Gastroesophageal sphincter (tissue), 4 donors: ENCODE data around the gene AGXT2. TPM values are rescaled to one million over a fixed set of nuclear protein-coding genes. Genes with fewer than 3 reads are reported as not detected.

Experiments used
- ATAC-seq: fragments of 150-250 bp; one replicate; pipeline ENCODE4 v1.9.1; 2016; ENCODE audit warnings: mild to moderate bottlenecking, moderate library complexity
- H3K27ac ChIP-seq, 4 donors: fragments of 200-600 bp; sonication (generic) in 3 of 4; 1 replicate in 3 of 4; 2 replicates in 1 of 4; pipeline ENCODE4 v1.5.1; 2016 to 2019
- H3K27me3 ChIP-seq: fragments of 200-600 bp; sonication (generic); one replicate; pipeline ENCODE4 v1.5.1; 2019
- H3K36me3 ChIP-seq, 2 donors: fragments of 200-600 bp; sonication (generic); one replicate each; pipeline ENCODE4 v1.5.1; 2019; ENCODE audit warnings: control low read depth in 1 of 2
- H3K4me1 ChIP-seq, 3 donors: fragments of 200-600 bp; sonication (generic); 1 replicate in 2 of 3; 2 replicates in 1 of 3; pipeline ENCODE4 v1.5.1; 2016 to 2019; ENCODE audit warnings: control low read depth in 2 of 3
- H3K4me3 ChIP-seq, 2 donors: fragments of 200-600 bp; sonication (generic); one replicate each; pipeline ENCODE4 v1.5.1; 2019; ENCODE audit warnings: mild to moderate bottlenecking in 1 of 2, moderate library complexity in 1 of 2
- H3K9me3 ChIP-seq, 3 donors: fragments of 200-600 bp; sonication (generic); one replicate each; pipeline ENCODE4 v1.5.1; 2017 to 2019; ENCODE audit warnings: control low read depth in 2 of 3
- EP300 ChIP-seq: sonication (generic); formaldehyde crosslinking; IDR thresholded peaks from one replicate; pipeline ENCODE4 v1.6.1; 2017; ENCODE audit warnings: antibody characterized with exemption, mild to moderate bottlenecking
- POLR2A ChIP-seq, 2 donors: fragments of 450-650 bp; IDR thresholded peaks; one replicate each; pipeline ENCODE4 v1.6.1; 2017; ENCODE audit warnings: antibody characterized with exemption in 2 of 2, mild to moderate bottlenecking in 2 of 2, moderate library complexity in 1 of 2
- POLR2AphosphoS5 ChIP-seq: sonication (generic); formaldehyde crosslinking; IDR thresholded peaks from one replicate; pipeline ENCODE4 v1.6.1; 2017; ENCODE audit warnings: antibody characterized with exemption
- WGBS, 2 donors: methylation state at CpG; one replicate each; pipeline ENCODE4 v1.1.5; 2018; ENCODE audit warnings: low coverage in 1 of 2; 5-methylcytosine and 5-hydroxymethylcytosine counted together
- total RNA-seq, 4 donors: library from RNA; depleted of rRNA; stranded (reverse); fragments of >200 nt; gene quantifications; one replicate each; pipeline ENCODE4 v1.1.0, GENCODE V29; 2016
- TF ChIP-seq, protein P1 (sequence below), 4 experiments: fragments of 200-600 bp in 2 of 4; fragments of 450-650 bp in 2 of 4; sonication (generic) in 1 of 4; IDR thresholded peaks; one replicate each; pipeline ENCODE4 v1.5.1; 2017 to 2019; ENCODE audit warnings: antibody characterized with exemption in 4 of 4, mild to moderate bottlenecking in 2 of 4, moderate library complexity in 2 of 4

Gene AGXT2
- total RNA-seq, 4 donors from 2014 or later = not detected

DNA sequence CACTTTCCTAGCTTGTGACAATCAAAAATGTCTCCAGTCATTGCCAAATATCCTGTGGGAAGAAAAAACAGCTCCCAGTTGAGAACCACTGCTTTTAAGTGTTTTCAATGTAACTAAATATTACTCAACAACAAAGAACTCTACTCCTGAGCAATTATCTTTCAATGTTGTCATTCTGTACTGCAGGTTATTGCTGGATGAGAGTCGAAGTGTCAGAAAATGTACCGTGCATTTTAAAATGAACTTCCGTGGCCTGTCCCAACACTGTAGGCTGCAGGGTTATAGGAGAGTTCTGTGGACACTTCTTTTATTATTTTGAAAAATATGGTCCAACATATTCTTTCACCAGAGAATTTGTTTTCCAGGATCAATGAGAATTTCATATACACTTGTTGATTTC, 34.8 kb upstream of the AGXT2 start:
- H3K9me3 ChIP-seq = no peaks in the 10 kb centered on the region
- ATAC-seq = no peak
- no peak overlapping the region for H3K27ac ChIP-seq
- TF ChIP-seq POLR2AphosphoS5 = no peak
- no peak for TF ChIP-seq EP300
- TF ChIP-seq POLR2A (IDR thresholded peaks at IDR 0.05) = no peak
- TF ChIP-seq, protein P1, sequence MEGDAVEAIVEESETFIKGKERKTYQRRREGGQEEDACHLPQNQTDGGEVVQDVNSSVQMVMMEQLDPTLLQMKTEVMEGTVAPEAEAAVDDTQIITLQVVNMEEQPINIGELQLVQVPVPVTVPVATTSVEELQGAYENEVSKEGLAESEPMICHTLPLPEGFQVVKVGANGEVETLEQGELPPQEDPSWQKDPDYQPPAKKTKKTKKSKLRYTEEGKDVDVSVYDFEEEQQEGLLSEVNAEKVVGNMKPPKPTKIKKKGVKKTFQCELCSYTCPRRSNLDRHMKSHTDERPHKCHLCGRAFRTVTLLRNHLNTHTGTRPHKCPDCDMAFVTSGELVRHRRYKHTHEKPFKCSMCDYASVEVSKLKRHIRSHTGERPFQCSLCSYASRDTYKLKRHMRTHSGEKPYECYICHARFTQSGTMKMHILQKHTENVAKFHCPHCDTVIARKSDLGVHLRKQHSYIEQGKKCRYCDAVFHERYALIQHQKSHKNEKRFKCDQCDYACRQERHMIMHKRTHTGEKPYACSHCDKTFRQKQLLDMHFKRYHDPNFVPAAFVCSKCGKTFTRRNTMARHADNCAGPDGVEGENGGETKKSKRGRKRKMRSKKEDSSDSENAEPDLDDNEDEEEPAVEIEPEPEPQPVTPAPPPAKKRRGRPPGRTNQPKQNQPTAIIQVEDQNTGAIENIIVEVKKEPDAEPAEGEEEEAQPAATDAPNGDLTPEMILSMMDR (IDR thresholded peaks at IDR 0.05) = no peak
- no peaks in the 10 kb centered on the region for H3K4me1 ChIP-seq
- H3K4me3 ChIP-seq = no peak overlapping the region
- no peaks in the 10 kb centered on the region for H3K27me3 ChIP-seq
- WGBS, 2 donors = 88 to 91% methylated on average over 3 of the region's 3 CpGs
- no peaks in the 10 kb centered on the region for H3K36me3 ChIP-seq

GRCh38 chr5:35081134-35081533, 33.4 kb upstream of the AGXT2 start:
- Histone ChIP-seq H3K4me1 (no peaks in the 10 kb centered on the region), H3K27ac (no peak overlapping the region), H3K9me3 (peaks cover 0 to 6% (median 0%) of the 10 kb centered on the region in 3 donors), H3K36me3 (no peaks in the 10 kb centered on the region), H3K4me3 (no peak overlapping the region), H3K27me3 (no peaks in the 10 kb centered on the region)
- WGBS, 2 donors = 78 to 100% methylated on average over 1 to 6 of the region's 6 CpGs
- no peak for ATAC-seq
- TF ChIP-seq POLR2AphosphoS5 = no peak
- TF ChIP-seq EP300 = no peak
- TF ChIP-seq POLR2A (IDR thresholded peaks at IDR 0.05) = no peak
- TF ChIP-seq, protein P1 (IDR thresholded peaks at IDR 0.05) = no peak

GRCh38 chr5:35073160-35073559, 25.4 kb upstream of the AGXT2 start:
- H3K27me3 ChIP-seq = no peaks in the 10 kb centered on the region
- no peaks in the 10 kb centered on the region for H3K4me1 ChIP-seq
- no peak overlapping the region for H3K27ac ChIP-seq
- no peaks in the 10 kb centered on the region for H3K36me3 ChIP-seq
- no peak for ATAC-seq
- H3K9me3 ChIP-seq = peaks cover 0 to 17% (median 0%) of the 10 kb centered on the region in 3 donors
- no peak for TF ChIP-seq EP300
- TF ChIP-seq, protein P1 (IDR thresholded peaks at IDR 0.05) = no peak
- no peak for TF ChIP-seq POLR2AphosphoS5
- TF ChIP-seq POLR2A (IDR thresholded peaks at IDR 0.05) = no peak
- 80 to 84% methylated on average over 3 to 4 of the region's 4 CpGs for WGBS, 2 donors
- no peak overlapping the region for H3K4me3 ChIP-seq

GRCh38 chr5:35069188-35069587, 21.4 kb upstream of the AGXT2 start:
- TF ChIP-seq POLR2AphosphoS5 (no peak), POLR2A (IDR thresholded peaks at IDR 0.05) (no peak), EP300 (no peak)
- TF ChIP-seq, protein P1 (IDR thresholded peaks at IDR 0.05) = no peak
- WGBS, 2 donors = 91% methylated on average over 1 of the region's 1 CpG; no CpG with 5 or more reads in 1 of the 2 donors
- no peaks in the 10 kb centered on the region for H3K36me3 ChIP-seq
- no peak for ATAC-seq
- no peaks in the 10 kb centered on the region for H3K4me1 ChIP-seq
- peaks cover 0 to 9% (median 0%) of the 10 kb centered on the region in 3 donors for H3K9me3 ChIP-seq
- H3K4me3 ChIP-seq = no peak overlapping the region
- H3K27me3 ChIP-seq = no peaks in the 10 kb centered on the region
- H3K27ac ChIP-seq = no peak overlapping the region

- no peak for ATAC-seq
- H3K27me3 ChIP-seq = no peaks in the 10 kb centered on the region
- no peak overlapping the region for H3K4me3 ChIP-seq
- H3K27ac ChIP-seq = no peak overlapping the region
- 81 to 86% methylated on average over 2 of the region's 2 CpGs for WGBS, 2 donors
- TF ChIP-seq POLR2A (IDR thresholded peaks at IDR 0.05) = no peak
- TF ChIP-seq EP300 = no peak
- no peak for TF ChIP-seq POLR2AphosphoS5
- TF ChIP-seq, protein P1 (IDR thresholded peaks at IDR 0.05) = no peak
- no peaks in the 10 kb centered on the region for H3K36me3 ChIP-seq
- peaks cover 0 to 11% (median 1%) of the 10 kb centered on the region in 3 donors for H3K4me1 ChIP-seq
- no peaks in the 10 kb centered on the region for H3K9me3 ChIP-seq
Observed at GRCh38 chr5:35067985-35068384, 20.2 kb upstream of the AGXT2 start.
